ENCODE data around the gene PLGRKT. TPM values are rescaled to one million over a fixed set of nuclear protein-coding genes. Genes with fewer than 3 reads are reported as not detected.

Gene PLGRKT
- total RNA-seq, 1 experiment from 2014 or later: 19.2 TPM

DNA sequence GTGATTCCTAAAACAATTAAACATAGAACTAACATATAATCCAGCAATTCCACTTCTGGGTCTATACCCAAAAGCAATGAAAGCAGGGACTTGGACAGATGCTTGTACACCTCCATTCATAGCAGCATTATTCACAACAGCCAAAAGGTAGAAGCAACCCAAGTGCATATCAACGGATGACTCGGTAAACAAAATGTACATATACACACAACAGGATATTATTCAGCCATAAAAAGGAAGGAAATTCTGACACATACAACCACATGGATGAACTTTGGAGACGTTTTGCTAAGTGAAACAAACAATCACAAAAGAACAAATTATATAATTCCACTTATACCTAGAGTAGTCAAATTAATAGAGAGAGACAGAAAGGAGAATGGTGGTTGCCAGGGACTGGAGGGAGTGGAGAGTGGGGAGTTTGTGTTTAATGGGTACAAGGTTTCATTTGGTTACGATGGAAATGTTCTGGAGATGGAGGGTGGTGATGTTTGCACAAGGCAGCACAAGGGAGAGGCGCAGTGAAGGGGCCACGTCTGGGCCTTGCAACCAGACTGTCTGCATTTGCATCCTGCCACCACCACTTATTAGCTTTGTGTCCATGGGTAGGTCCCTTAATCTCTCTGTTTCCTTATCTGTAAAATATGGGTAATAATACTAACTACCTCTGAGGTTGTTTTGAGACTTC, 61.8 kb downstream of the PLGRKT start:
- Mint-ChIP-seq H3K27me3 (ENCODE audit: low read depth) (no peaks in the 10 kb centered on the region), H3K27ac (no peak overlapping the region), H3K4me3 (no peak overlapping the region), H3K4me1 (peaks cover 15% of the 10 kb centered on the region), H3K36me3 (no peaks in the 10 kb centered on the region), H3K9me3 (peaks cover 4% of the 10 kb centered on the region; the same call in 1 of the 2 replicates)
- ChIA-PET POLR2A (no interaction called here), CTCF (no interaction called here)
- DNase-seq (ENCODE audit: low spot score) (no peak), ATAC-seq (no peak)
- TF ChIP-seq JAZF1 (CRISPR knock-in tag; IDR thresholded peaks at IDR 0.05) (no peak), PRDM15 (CRISPR knock-in tag; IDR thresholded peaks at IDR 0.05) (no peak), E2F5 (CRISPR knock-in tag; IDR thresholded peaks at IDR 0.05) (no peak), TCF7 (CRISPR knock-in tag; IDR thresholded peaks at IDR 0.05; ENCODE audit: low read depth) (no peak), CREM (CRISPR knock-in tag; IDR thresholded peaks at IDR 0.05) (no peak), ZNF232 (CRISPR knock-in tag; IDR thresholded peaks at IDR 0.05) (no peak), OVOL2 (CRISPR knock-in tag; IDR thresholded peaks at IDR 0.05; ENCODE audit: borderline replicate concordance) (no peak), STAT6 (CRISPR knock-in tag; conservative IDR thresholded peaks at IDR 0.05; ENCODE audit: low read depth) (no peak), FOXJ3 (CRISPR knock-in tag; IDR thresholded peaks at IDR 0.05; ENCODE audit: borderline replicate concordance) (no peak), NR2C2 (CRISPR knock-in tag; IDR thresholded peaks at IDR 0.05) (no peak), CTCF (IDR thresholded peaks at IDR 0.05) (no peak), GABPB1 (CRISPR knock-in tag; IDR thresholded peaks at IDR 0.05) (no peak), HMGXB4 (CRISPR knock-in tag; IDR thresholded peaks at IDR 0.05) (no peak), NR3C1 (CRISPR knock-in tag; conservative IDR thresholded peaks at IDR 0.05; ENCODE audit: low read depth) (no peak), ZNF416 (CRISPR knock-in tag; IDR thresholded peaks at IDR 0.05) (no peak), HMGA2 (CRISPR knock-in tag; IDR thresholded peaks at IDR 0.05) (no peak)
- TF ChIP-seq, protein P1, sequence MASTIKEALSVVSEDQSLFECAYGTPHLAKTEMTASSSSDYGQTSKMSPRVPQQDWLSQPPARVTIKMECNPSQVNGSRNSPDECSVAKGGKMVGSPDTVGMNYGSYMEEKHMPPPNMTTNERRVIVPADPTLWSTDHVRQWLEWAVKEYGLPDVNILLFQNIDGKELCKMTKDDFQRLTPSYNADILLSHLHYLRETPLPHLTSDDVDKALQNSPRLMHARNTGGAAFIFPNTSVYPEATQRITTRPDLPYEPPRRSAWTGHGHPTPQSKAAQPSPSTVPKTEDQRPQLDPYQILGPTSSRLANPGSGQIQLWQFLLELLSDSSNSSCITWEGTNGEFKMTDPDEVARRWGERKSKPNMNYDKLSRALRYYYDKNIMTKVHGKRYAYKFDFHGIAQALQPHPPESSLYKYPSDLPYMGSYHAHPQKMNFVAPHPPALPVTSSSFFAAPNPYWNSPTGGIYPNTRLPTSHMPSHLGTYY (CRISPR knock-in tag; IDR thresholded peaks at IDR 0.05): no peak
- TF ChIP-seq, protein P2, sequence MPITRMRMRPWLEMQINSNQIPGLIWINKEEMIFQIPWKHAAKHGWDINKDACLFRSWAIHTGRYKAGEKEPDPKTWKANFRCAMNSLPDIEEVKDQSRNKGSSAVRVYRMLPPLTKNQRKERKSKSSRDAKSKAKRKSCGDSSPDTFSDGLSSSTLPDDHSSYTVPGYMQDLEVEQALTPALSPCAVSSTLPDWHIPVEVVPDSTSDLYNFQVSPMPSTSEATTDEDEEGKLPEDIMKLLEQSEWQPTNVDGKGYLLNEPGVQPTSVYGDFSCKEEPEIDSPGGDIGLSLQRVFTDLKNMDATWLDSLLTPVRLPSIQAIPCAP (CRISPR knock-in tag; IDR thresholded peaks at IDR 0.05): no peak
- TF ChIP-seq, protein P3, sequence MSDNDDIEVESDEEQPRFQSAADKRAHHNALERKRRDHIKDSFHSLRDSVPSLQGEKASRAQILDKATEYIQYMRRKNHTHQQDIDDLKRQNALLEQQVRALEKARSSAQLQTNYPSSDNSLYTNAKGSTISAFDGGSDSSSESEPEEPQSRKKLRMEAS (CRISPR knock-in tag; IDR thresholded peaks at IDR 0.05): no peak
